Measurements from ENCODE around the gene IFIT2.

- TF ChIP-seq CTCF (conservative IDR thresholded peaks at IDR 0.05; ENCODE audit: low read depth, low read length) = no peak
- no peak for TF ChIP-seq EZH2 (IDR thresholded peaks at IDR 0.05; ENCODE audit: borderline replicate concordance, low read depth, low read length, poor library complexity, severe bottlenecking)
These were observed 2.2 kb downstream of the IFIT2 start for GRCh38 chr10:89304026-89304425.

Measured in A673 (cell line).